ENCODE results near the gene CAP1. TPM values are rescaled to one million over a fixed set of nuclear protein-coding genes. Genes with fewer than 3 reads are reported as not detected.

The CAP1 gene
- total RNA-seq, 1 donor from 2014 or later: 252 TPM

GRCh38 chr1:40027647-40028046 lies 12.9 kb upstream of the CAP1 start:
- intact Hi-C loops (cut with DNase I): no loop called here
- H3K4me1 ChIP-seq: no peaks in the 10 kb centered on the region
- no peak overlapping the region for H3K4me3 ChIP-seq
- peaks cover 0 to 12% of the 10 kb centered on the region in 2 donors for H3K9me3 ChIP-seq
- no peaks in the 10 kb centered on the region for H3K27me3 ChIP-seq
- no peak overlapping the region for H3K27ac ChIP-seq
- DNase-seq (ENCODE audit: low spot score in 2 of 2): no peak
- no peak for TF ChIP-seq CTCF (IDR thresholded peaks at IDR 0.05)
- H3K36me3 ChIP-seq: no peaks in the 10 kb centered on the region

- intact Hi-C loops (cut with DNase I): loop anchor here (10.0 kb wide), 2 partner anchors 75 to 395 kb away; partner anchors contain the start of genes HEYL and MFSD2A
- DNase-seq (ENCODE audit: low spot score in 2 of 2): no peak
- no peaks in the 10 kb centered on the region for H3K27me3 ChIP-seq
- no peaks in the 10 kb centered on the region for H3K36me3 ChIP-seq
- no peak for TF ChIP-seq CTCF (IDR thresholded peaks at IDR 0.05)
- H3K9me3 ChIP-seq: no peaks in the 10 kb centered on the region
- H3K4me3 ChIP-seq: no peak overlapping the region
- no peaks in the 10 kb centered on the region for H3K4me1 ChIP-seq
- H3K27ac ChIP-seq: no peak overlapping the region
Measured at GRCh38 chr1:40029608-40030007, 10.9 kb upstream of the CAP1 start.

GRCh38 chr1:40030528-40031135 lies 9.9 kb upstream of the CAP1 start:
- Histone ChIP-seq H3K4me1 (no peaks in the 10 kb centered on the region), H3K36me3 (no peaks in the 10 kb centered on the region), H3K27ac (no peak overlapping the region), H3K4me3 (no peak overlapping the region), H3K9me3 (no peaks in the 10 kb centered on the region), H3K27me3 (no peaks in the 10 kb centered on the region)
- no peak for TF ChIP-seq CTCF (IDR thresholded peaks at IDR 0.05)
- no peak for DNase-seq (ENCODE audit: low spot score in 2 of 2)
- intact Hi-C loops (cut with DNase I): loop anchor here (10.0 kb wide), 2 partner anchors 76 to 396 kb away; partner anchors contain the start of genes HEYL and MFSD2A

GRCh38 chr1:40032240-40032891 lies 8.2 kb upstream of the CAP1 start:
- DNase-seq (ENCODE audit: low spot score in 2 of 2): peak in 1 of 2 donors; percentile 75
- no peak overlapping the region for H3K4me3 ChIP-seq
- peak; percentile 35 to 54 (median 52) for TF ChIP-seq CTCF (IDR thresholded peaks at IDR 0.05)
- H3K36me3 ChIP-seq: no peaks in the 10 kb centered on the region
- H3K4me1 ChIP-seq: peaks cover 5 to 15% of the 10 kb centered on the region in 2 donors
- H3K27me3 ChIP-seq: no peaks in the 10 kb centered on the region
- H3K27ac ChIP-seq: no peak overlapping the region
- H3K9me3 ChIP-seq: no peaks in the 10 kb centered on the region
- intact Hi-C loops (cut with DNase I): loop anchor here (2.0 to 10.0 kb wide), 3 partner anchors 78 to 398 kb away; partner anchors contain the start of genes HEYL and MFSD2A

GRCh38 chr1:40034869-40035268 lies 5.7 kb upstream of the CAP1 start:
- TF ChIP-seq CTCF (IDR thresholded peaks at IDR 0.05): no peak
- H3K27me3 ChIP-seq: no peaks in the 10 kb centered on the region
- H3K36me3 ChIP-seq: no peaks in the 10 kb centered on the region
- H3K27ac ChIP-seq: no peak overlapping the region
- intact Hi-C loops (cut with DNase I): loop anchor here (5.0 to 10.0 kb wide), 3 partner anchors 80 to 400 kb away; partner anchors contain the start of genes HEYL, MFSD2A and TRIT1
- no peaks in the 10 kb centered on the region for H3K9me3 ChIP-seq
- H3K4me3 ChIP-seq: no peak overlapping the region
- no peak for DNase-seq (ENCODE audit: low spot score in 2 of 2)
- H3K4me1 ChIP-seq: peaks cover 5 to 18% of the 10 kb centered on the region in 2 donors

Measured in ascending aorta (tissue), 2 donors.